GM19193 (cell line): ENCODE data around the gene ADGRD2.

Experiments
- POLR2A ChIP-seq: IDR thresholded peaks from 4 replicates; pipeline ENCODE4 v1.6.1; 2011; ENCODE audit not compliant: insufficient read depth, insufficient read length; ENCODE audit errors: extremely low read depth

Gene ADGRD2

DNA sequence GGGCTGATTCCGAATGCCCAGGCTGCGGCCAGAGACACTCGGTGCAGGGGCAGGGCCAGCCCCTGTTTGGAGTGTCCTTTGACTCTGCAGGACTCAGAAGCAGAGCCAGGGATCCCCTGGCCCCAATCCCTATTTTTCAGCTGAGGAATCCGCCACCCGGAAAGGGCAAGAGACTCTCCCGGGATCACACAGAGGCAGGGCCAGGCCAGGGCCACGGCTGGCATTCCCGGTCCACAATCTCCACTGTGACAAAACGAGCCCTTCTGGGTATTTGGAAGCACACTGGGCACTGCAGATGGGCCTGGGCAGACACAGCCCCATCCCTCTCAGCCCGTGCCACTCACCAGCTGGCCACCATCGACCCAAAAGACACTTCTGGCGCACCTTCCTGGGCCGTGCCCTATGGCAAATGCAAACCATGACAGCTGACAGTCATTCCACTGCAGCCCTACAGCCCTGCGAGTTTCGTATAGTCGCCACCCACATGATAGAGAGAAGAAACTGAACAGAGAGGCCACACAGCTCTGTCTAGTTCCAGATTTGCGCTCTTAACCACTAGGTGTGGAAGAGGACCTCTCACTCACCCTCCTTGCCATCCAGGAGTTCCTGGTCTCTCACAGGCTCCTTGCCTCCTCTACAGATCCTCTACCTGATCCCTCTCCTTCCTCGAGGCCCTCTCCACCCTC, 43.7 kb downstream of the ADGRD2 start:
- no peak for TF ChIP-seq POLR2A

- TF ChIP-seq POLR2A: no peak
Measured at GRCh38 chr9:124495126-124496074, 45.1 kb downstream of the ADGRD2 start.

GRCh38 chr9:124496075-124496449, 45.8 kb downstream of the ADGRD2 start:
- TF ChIP-seq POLR2A: no peak

- TF ChIP-seq POLR2A: no peak
Measured at GRCh38 chr9:124496463-124496862, 46.2 kb downstream of the ADGRD2 start.

- TF ChIP-seq POLR2A: no peak
Measured at GRCh38 chr9:124497441-124497840, 47.2 kb downstream of the ADGRD2 start.

GRCh38 chr9:124498040-124498439, 47.8 kb downstream of the ADGRD2 start:
- TF ChIP-seq POLR2A: no peak

DNA sequence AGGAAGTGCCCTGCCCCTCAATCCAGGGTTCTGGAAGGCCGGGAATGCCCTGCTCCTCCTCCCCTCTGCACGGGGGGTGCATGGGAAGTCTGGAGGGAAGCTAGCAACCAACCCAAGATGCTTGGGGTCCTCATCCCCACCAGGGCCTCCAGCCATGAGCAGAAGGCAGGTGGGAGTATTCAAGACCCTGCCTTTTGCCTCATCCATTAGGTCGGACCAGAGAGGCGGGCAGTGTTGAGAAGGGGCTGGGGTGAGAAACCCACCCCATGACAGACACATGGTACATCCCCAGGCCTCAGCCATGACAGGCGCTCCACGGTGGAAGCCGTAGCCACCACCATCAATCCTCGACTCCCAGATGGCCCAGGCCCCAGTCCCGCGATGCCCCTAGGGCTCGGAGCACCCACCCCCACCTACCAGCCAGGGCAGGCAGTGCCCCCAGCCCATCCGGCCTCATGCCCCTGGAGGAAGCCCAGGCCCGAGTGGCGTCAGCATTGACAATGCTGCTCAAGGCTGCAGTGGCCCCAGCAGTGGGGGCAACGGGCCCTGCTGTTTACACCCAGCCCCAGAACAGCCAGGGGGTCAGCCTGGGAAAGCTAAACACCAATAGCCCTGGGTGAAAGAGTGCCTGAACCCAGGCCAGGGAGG, 48.4 kb downstream of the ADGRD2 start:
- no peak for TF ChIP-seq POLR2A

DNA sequence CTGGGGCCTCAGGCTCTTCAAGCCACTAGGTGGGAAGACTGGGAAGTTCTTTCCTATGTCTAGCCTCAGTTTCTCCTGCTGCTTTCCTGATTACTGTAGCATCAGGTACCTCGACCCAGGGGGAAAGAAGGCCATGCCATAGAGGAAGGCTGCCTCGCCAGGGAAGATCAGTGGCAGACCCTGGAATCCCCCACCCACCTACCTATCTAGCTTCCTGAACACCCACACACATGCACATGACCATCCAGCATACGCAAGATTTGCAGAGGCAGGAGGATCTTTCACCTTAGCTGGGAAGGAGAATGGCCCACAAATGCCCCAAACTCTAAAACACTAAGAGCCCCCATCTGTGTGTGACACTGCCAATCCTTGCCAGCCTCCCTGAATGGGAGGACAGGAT, 49.0 kb downstream of the ADGRD2 start:
- TF ChIP-seq POLR2A: no peak

DNA sequence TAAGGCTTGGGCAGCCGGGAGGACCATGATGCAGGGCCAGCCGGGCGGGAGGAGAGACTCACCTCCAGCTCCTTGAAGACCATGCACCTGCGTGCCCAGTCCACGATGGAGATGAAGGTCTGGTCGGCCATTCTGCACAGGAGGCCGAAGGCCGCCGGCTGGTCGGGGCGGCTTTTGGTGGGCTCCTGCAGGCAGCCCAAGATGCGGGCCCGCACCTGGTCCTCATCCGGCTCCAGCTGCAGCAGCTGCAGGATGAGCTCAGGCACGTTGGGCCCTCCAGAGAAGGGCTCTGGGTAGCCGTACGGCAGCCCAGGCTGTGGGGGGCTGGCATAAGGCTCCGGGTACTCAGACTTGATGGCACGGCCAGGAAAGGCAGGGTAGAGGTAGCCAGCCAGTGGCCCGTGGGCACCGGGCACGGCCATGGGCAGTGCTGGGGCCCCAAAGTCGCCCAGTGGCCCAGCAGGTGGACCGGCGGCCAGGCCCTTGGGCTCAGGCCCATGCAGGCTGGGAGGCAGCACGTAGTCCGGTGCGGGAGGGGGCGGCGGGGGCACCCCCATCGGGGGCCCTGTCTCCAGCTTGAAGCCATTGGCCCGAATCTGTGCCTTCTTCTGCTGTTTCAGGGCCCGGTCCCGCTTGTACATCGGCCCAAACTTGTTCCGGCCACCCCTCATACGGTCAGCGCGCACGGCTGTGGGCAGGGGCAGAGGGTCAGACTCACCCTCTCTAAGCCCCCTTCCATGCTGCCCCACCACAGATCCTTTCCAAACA, 50.0 kb downstream of the ADGRD2 start:
- no peak for TF ChIP-seq POLR2A

DNA sequence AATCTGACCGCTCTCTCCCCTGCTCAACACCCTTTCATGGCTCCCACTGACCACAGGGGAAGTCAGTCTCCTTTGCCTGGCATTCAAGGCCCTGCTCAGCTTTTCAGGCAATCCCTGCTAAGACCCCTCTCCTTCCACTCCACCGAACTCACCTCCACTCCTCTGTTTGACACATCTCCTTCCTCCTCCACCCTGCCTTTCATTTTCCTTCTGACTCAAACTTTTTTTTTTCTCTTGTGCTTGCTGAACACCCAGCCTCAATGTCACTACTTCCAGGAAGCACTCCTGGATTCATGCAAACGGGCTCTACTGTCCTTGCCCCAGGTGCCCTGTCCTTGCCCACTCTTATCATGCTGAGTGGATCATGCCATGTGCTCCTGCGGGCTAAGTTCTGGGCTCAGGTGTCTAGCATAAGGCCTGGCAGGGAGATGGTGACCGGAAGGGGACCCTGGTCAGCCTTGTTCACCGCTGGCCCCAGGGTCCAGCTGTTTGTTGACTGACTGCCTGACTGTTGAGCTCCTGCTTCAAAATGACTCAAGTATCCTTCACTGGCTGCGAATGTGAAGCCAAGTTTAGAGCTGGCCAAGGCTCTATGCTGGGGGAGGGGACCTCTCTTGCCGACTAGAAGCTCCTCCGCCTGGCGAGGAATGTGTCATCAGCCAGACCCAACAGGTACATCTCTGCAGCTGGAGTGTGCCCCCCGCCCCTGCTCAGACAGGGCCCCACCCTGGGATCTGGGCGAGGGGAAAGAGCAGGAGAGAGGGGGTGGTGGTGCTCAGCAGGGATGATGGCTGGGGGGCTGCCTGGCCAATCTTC, 50.8 kb downstream of the ADGRD2 start:
- no peak for TF ChIP-seq POLR2A

DNA sequence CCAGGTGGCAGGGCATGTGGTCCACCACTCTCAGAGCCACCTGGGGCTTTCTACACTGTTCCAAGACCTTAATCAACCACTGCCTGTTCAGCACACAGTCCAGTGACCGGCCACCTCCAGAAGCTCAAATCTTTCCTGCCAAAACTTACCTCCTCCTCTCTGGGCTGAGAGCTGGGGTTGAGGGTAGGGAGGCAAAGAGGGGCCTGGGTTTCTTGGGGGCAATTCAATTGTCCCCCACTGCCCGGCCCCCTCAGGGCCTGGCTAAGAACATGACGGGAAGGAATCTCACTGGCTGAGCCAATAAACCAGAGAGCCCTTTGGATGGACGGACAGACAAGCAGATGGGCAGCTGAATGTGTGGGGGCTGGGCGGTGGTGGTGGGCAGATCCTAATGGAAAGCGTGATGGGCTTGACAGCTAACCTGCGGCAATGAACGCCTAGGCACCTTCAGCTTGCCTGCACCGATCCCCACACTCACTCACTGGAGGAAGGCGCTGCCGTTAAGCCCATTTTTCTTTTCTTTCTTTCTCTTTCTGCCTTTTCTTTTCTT, 51.6 kb downstream of the ADGRD2 start:
- no peak for TF ChIP-seq POLR2A

- TF ChIP-seq POLR2A: no peak
Measured at GRCh38 chr9:124502711-124503702, 52.8 kb downstream of the ADGRD2 start.

DNA sequence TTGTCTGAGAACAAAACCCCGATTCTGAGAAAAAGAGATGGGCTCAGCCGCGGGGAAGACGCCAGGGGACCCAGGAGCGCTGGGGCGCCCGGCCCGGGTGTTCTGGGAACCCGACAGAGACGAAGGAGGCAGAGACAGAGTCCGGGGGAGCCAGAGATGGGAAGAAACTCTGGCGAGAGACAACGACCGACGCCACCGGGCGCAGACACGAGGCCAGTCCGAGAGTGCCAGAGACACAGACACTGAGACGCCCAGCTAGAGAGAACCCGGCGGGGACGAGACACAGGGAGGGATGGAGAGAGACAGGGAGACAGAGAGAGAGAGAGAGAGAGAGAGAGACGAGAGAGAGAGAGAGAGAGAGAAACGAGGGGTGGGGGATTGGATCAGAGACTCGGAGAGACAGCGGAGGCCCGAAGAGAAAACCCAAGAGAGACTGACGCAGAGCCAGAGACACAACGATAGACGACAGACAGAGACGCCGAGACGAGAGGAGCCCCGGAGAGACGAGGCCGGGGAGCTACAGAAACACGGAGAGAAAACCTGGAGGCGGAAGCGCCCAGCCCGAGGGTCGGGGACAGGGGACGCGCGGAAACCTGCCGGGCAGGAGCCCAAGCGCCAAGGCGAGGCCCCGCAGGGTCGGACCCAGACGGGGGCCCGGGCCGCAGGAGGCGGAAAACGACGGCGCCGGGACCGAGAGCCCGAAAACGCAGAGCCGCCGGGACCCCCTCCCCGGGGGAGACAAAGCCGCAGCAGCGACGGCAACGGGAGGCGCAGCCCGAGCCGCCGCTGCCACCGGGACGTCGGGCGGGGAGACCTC, 53.7 kb downstream of the ADGRD2 start:
- no peak for TF ChIP-seq POLR2A
